Measurements from ENCODE around the gene HTRA1. TPM values are rescaled to one million over a fixed set of nuclear protein-coding genes. Genes with fewer than 3 reads are reported as not detected.

The HTRA1 gene
- total RNA-seq, 3 donors from 2014 or later = 116 to 347 (median 152) TPM

DNA sequence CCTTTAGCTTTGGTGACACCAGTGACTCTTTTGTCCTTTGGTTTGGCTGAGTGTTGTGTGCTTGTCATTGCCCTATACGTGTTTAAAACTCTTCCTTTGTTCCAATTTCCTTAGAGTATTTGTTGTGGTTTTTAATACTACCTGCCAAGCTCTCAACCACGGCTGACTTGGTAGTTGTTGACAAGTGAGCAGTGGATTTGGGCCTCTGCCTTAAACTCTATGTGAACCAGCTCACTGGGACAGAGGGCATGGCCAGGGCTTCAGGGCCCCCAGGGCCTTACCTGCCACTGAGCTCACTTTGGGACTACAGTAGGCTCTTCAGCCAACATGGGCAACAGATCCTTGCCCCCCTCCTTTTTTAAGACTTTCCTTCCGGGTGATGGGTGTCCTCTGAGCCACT is 89.6 kb downstream of the HTRA1 start:
- Histone ChIP-seq H3K4me3 (no peak overlapping the region), H3K36me3 (no peaks in the 10 kb centered on the region), H3K27me3 (no peaks in the 10 kb centered on the region), H3K4me1 (no peaks in the 10 kb centered on the region), H3K27ac (peak overlapping the region; percentile 33 to 48), H3K9me3 (no peaks in the 10 kb centered on the region)
- intact Hi-C loops (cut with DNase I; ENCODE audit: low total_unique reads) = loop anchor here (10.0 kb wide), 1 partner anchor 1184 kb away; no protein-coding TSS in a partner anchor
- DNase-seq (ENCODE audit: low spot score in 2 of 2) = peak in 1 of 2 donors; percentile 39
- TF ChIP-seq POLR2AphosphoS5 (IDR thresholded peaks at IDR 0.05) (no peak), POLR2A (IDR thresholded peaks at IDR 0.05) (no peak)
- TF ChIP-seq, protein P1, sequence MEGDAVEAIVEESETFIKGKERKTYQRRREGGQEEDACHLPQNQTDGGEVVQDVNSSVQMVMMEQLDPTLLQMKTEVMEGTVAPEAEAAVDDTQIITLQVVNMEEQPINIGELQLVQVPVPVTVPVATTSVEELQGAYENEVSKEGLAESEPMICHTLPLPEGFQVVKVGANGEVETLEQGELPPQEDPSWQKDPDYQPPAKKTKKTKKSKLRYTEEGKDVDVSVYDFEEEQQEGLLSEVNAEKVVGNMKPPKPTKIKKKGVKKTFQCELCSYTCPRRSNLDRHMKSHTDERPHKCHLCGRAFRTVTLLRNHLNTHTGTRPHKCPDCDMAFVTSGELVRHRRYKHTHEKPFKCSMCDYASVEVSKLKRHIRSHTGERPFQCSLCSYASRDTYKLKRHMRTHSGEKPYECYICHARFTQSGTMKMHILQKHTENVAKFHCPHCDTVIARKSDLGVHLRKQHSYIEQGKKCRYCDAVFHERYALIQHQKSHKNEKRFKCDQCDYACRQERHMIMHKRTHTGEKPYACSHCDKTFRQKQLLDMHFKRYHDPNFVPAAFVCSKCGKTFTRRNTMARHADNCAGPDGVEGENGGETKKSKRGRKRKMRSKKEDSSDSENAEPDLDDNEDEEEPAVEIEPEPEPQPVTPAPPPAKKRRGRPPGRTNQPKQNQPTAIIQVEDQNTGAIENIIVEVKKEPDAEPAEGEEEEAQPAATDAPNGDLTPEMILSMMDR (IDR thresholded peaks at IDR 0.05) = no peak

DNA sequence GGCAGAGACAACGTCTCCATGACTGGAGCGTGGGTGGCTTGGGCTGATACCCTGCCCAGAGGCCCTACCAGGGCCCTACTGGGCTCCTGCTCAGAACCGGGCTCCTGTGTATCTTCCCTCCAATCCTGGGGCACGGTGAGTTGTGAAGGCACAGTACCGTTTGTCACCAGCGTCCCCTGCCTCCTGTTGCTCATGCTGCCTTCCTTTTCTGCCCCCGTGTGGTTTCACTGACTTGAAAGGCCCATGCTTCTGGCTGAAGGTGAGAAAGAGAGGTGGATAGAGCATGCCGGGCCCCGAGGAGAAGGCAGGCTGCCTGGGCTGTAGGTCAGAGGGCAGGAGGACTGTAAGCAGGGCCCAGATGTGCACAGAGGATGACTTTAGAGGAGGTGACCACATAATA is 90.1 kb downstream of the HTRA1 start:
- no peaks in the 10 kb centered on the region for H3K4me1 ChIP-seq
- no peaks in the 10 kb centered on the region for H3K36me3 ChIP-seq
- no peak for DNase-seq (ENCODE audit: low spot score in 2 of 2)
- no peaks in the 10 kb centered on the region for H3K27me3 ChIP-seq
- intact Hi-C loops (cut with DNase I; ENCODE audit: low total_unique reads) = loop anchor here (10.0 kb wide), 1 partner anchor 1183 kb away; no protein-coding TSS in a partner anchor
- H3K27ac ChIP-seq = peak overlapping the region; percentile 33 to 48
- TF ChIP-seq POLR2AphosphoS5 (IDR thresholded peaks at IDR 0.05) (no peak), POLR2A (IDR thresholded peaks at IDR 0.05) (no peak)
- TF ChIP-seq, protein P1 (IDR thresholded peaks at IDR 0.05) = no peak
- no peaks in the 10 kb centered on the region for H3K9me3 ChIP-seq
- no peak overlapping the region for H3K4me3 ChIP-seq

DNA sequence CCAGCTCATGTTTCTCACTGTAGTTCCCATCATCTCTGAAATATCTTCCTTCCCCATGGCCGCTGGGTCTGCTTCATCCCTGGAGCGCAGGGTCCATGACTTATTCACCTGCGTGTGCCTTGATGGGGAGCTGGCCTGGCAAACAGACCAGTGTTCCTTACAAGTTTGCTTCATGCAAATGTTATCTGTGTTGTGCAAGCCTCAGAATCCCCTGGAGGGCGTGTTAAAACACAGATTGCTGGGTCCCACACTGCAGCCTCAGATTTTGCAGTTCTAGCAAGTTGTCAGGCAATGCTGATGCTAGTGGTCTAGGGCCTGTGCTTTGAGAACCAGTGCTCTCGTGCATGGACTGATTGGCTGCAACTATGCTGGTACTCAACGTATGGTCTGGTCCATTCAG is 92.0 kb downstream of the HTRA1 start:
- no peak for DNase-seq (ENCODE audit: low spot score in 2 of 2)
- intact Hi-C loops (cut with DNase I; ENCODE audit: low total_unique reads) = loop anchor here (10.0 kb wide), 1 partner anchor 1181 kb away; no protein-coding TSS in a partner anchor

DNA sequence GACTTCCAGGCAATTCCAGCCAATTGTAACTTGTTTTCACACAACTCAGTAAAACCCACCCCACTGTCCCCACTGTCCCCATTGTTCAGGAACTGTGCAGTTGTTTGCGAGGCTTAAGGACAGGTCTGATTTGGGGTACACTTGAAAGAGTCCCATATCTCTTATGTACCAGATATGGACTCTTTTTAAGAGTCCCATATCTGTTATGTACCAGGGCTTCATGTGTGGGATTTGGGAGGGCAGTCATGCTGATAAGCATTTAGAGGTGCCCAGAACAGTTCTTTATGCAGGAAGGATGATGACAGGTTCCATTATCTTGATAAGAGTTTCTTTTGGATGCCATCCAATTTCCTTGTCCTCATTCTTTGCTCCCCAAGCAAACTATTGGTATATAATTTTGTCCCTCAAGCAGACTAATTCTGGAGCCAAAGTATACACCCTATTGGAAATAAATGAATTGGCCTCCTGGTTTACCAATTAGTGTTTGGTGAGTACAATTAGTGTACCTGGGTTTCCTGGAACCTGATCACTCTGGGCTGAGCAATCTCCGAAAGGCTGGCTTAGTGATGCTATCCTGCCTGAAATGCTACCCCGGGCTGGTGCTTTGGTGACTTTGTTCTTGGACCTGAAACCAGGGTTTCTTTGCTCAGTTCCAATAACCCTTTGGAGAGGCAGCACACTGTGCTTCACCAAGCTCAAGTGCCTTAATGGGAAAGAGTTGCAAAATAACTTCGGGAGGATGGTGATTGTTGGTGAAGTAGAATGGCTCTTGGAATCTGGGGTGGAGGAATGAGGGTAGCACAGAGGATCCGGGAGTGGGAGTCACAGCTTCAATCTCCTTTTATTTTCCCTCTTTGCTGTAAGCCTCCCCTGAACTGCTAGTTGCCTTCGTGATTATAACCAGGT is 93.0 kb downstream of the HTRA1 start:
- Histone ChIP-seq H3K4me3 (no peak overlapping the region), H3K9me3 (no peaks in the 10 kb centered on the region), H3K4me1 (no peaks in the 10 kb centered on the region), H3K27me3 (no peaks in the 10 kb centered on the region), H3K36me3 (no peaks in the 10 kb centered on the region), H3K27ac (no peak overlapping the region)
- TF ChIP-seq POLR2AphosphoS5 (IDR thresholded peaks at IDR 0.05) = no peak
- intact Hi-C loops (cut with DNase I; ENCODE audit: low total_unique reads) = loop anchor here (10.0 kb wide), 1 partner anchor 1180 kb away; no protein-coding TSS in a partner anchor
- no peak for DNase-seq (ENCODE audit: low spot score in 2 of 2)

More for the DNA sequence above, 92.0 kb downstream of the HTRA1 start:
- H3K27me3 ChIP-seq = no peaks in the 10 kb centered on the region
- H3K36me3 ChIP-seq = no peaks in the 10 kb centered on the region
- no peak overlapping the region for H3K4me3 ChIP-seq
- TF ChIP-seq POLR2A (IDR thresholded peaks at IDR 0.05) = no peak
- no peak for TF ChIP-seq POLR2AphosphoS5 (IDR thresholded peaks at IDR 0.05)
- TF ChIP-seq, protein P1 (IDR thresholded peaks at IDR 0.05) = no peak
- no peak overlapping the region for H3K27ac ChIP-seq
- H3K9me3 ChIP-seq = no peaks in the 10 kb centered on the region
- no peaks in the 10 kb centered on the region for H3K4me1 ChIP-seq

DNA sequence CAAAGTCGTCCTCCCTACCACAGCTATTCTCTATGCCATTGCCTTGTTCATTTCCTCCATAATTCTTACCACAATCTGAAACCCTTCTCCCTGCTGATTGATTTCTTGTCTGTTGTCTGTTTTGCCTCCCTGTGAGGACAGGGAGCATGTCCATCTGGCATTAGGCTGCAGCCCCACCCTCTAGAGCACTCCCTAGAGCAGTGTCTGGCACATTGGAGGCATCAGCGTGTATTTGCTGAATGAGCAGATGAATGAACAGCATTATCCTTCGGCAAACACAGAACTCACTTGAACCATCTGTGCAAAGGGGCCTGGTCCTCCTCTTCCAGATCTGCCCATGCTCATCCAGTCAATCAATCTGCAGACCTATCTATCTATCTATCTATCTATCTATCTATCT is 94.1 kb downstream of the HTRA1 start:
- TF ChIP-seq, protein P1 (IDR thresholded peaks at IDR 0.05) = no peak
- TF ChIP-seq POLR2A (IDR thresholded peaks at IDR 0.05) (no peak), POLR2AphosphoS5 (IDR thresholded peaks at IDR 0.05) (no peak)
- Histone ChIP-seq H3K4me3 (no peak overlapping the region), H3K36me3 (no peaks in the 10 kb centered on the region), H3K9me3 (no peaks in the 10 kb centered on the region), H3K27ac (no peak overlapping the region), H3K4me1 (no peaks in the 10 kb centered on the region), H3K27me3 (no peaks in the 10 kb centered on the region)
- intact Hi-C loops (cut with DNase I; ENCODE audit: low total_unique reads) = loop anchor here (10.0 kb wide), 1 partner anchor 1179 kb away; no protein-coding TSS in a partner anchor
- no peak for DNase-seq (ENCODE audit: low spot score in 2 of 2)

Data from breast epithelium (tissue), 4 donors.